H54 (cell line): Measurements from ENCODE around the gene CAMTA1.

ENCODE experiments used
- DNase-seq: peaks from one replicate; pipeline ENCODE4 v3.0.0; 2011; ENCODE audit warnings: low spot score, mixed read lengths; ENCODE audit not compliant: insufficient read length
- FAIRE-seq: peaks from 3 replicates; lab custom pipeline; 2011; peaks lifted over from hg19 to GRCh38; lab: Jason Lieb, UNC
- POLR2A ChIP-seq: IDR thresholded peaks from 2 replicates; pipeline ENCODE4 v1.6.1; 2011; ENCODE audit warnings: low read depth, mild to moderate bottlenecking, low read length

Gene CAMTA1

GRCh38 chr1:6859415-6860343, 74.4 kb downstream of the CAMTA1 start:
- peak; percentile 15 for FAIRE-seq
- peak; percentile 26 for DNase-seq
- no peak for TF ChIP-seq POLR2A

- FAIRE-seq: no peak
- no peak for DNase-seq
Measured at GRCh38 chr1:6860401-6860800, 75.1 kb downstream of the CAMTA1 start.

GRCh38 chr1:6861075-6861724, 75.9 kb downstream of the CAMTA1 start:
- TF ChIP-seq POLR2A: no peak
- DNase-seq (no peak), FAIRE-seq (no peak)

More at GRCh38 chr1:6860401-6860800, 75.1 kb downstream of the CAMTA1 start:
- TF ChIP-seq POLR2A: no peak

- DNase-seq (no peak), FAIRE-seq (no peak)
- no peak for TF ChIP-seq POLR2A
Measured at GRCh38 chr1:6862906-6863305, 77.7 kb downstream of the CAMTA1 start.

GRCh38 chr1:6864166-6864565, 78.9 kb downstream of the CAMTA1 start:
- no peak for DNase-seq
- no peak for TF ChIP-seq POLR2A
- FAIRE-seq: no peak

- TF ChIP-seq POLR2A: no peak
- DNase-seq (no peak), FAIRE-seq (no peak)
Measured at GRCh38 chr1:6866825-6867224, 81.6 kb downstream of the CAMTA1 start.

GRCh38 chr1:6867321-6867720, 82.1 kb downstream of the CAMTA1 start:
- no peak for TF ChIP-seq POLR2A
- DNase-seq: no peak
- FAIRE-seq: no peak

GRCh38 chr1:6867729-6868659, 82.7 kb downstream of the CAMTA1 start:
- FAIRE-seq (no peak), DNase-seq (no peak)
- TF ChIP-seq POLR2A: no peak

- TF ChIP-seq POLR2A: no peak
- FAIRE-seq (no peak), DNase-seq (no peak)
Measured at GRCh38 chr1:6868660-6869380, 83.6 kb downstream of the CAMTA1 start.

GRCh38 chr1:6869545-6869944, 84.3 kb downstream of the CAMTA1 start:
- DNase-seq (no peak), FAIRE-seq (no peak)
- no peak for TF ChIP-seq POLR2A

GRCh38 chr1:6870086-6870485, 84.8 kb downstream of the CAMTA1 start:
- no peak for DNase-seq
- TF ChIP-seq POLR2A: no peak
- no peak for FAIRE-seq

GRCh38 chr1:6870571-6870970, 85.3 kb downstream of the CAMTA1 start:
- no peak for FAIRE-seq
- no peak for TF ChIP-seq POLR2A

More at GRCh38 chr1:6870571-6870970, 85.3 kb downstream of the CAMTA1 start:
- no peak for DNase-seq
